Endothelial cell of umbilical vein (primary cell): ENCODE measurements around the gene XRCC2. TPM values are rescaled to one million over a fixed set of nuclear protein-coding genes. Genes with fewer than 3 reads are reported as not detected.

ENCODE experiments used
- BruUV-seq: library from RNA; stranded (reverse); fragments of 400-500 nt; replicated peaks from 2 replicates; lab custom pipeline; 2021; lab: Mats Ljungman, UMichigan
- CTCF ChIA-PET: fragments of 300-600, 350-600 bp; sonication (Branson Sonifier 250); formaldehyde crosslinking; loops from one replicate; lab custom pipeline; 2021; ENCODE audit warnings: antibody characterized with exemption, inconsistent platforms; lab: Charles Lee
- POLR2A ChIA-PET: fragments of 300-600, 350-600 bp; sonication (Branson Sonifier 250); formaldehyde crosslinking; loops from one replicate; lab custom pipeline; 2021; ENCODE audit warnings: antibody characterized with exemption, inconsistent platforms; lab: Charles Lee
- DNase-seq: peaks from one replicate; pipeline ENCODE4 v3.0.0-alpha.2; 2011; ENCODE audit warnings: low read depth, low spot score
- FAIRE-seq: peaks from 2 replicates; lab custom pipeline; 2011; peaks lifted over from hg19 to GRCh38; lab: Jason Lieb, UNC
- H2AFZ ChIP-seq: 2 replicates; pipeline ENCODE4 v1.6.0; 2012; ENCODE audit warnings: low read depth, low read length, control low read depth, inconsistent platforms
- H3K27ac ChIP-seq: 2 replicates; pipeline ENCODE4 v1.5.1; 2011; ENCODE audit warnings: low read depth, mild to moderate bottlenecking, control low read depth, low read length, moderate library complexity; ENCODE audit not compliant: insufficient read depth
- H3K27me3 ChIP-seq, 2 experiments: 2 replicates each; pipeline versions ENCODE4 v1.6.0 to v1.6.1; 2011; ENCODE audit warnings: low read length in 2 of 2, mixed read lengths in 1 of 2; ENCODE audit not compliant: control insufficient read depth in 2 of 2, insufficient read depth in 2 of 2
- H3K36me3 ChIP-seq, 2 experiments: 2 replicates in 1 of 2; 3 replicates in 1 of 2; pipeline ENCODE4 v1.5.1; 2011; ENCODE audit warnings: low read length in 2 of 2, mild to moderate bottlenecking in 1 of 2, moderate library complexity in 1 of 2; ENCODE audit not compliant: control insufficient read depth in 2 of 2, insufficient read depth in 2 of 2; ENCODE audit errors: extremely low read depth in 1 of 2
- H3K4me1 ChIP-seq: 3 replicates; pipeline ENCODE4 v1.5.1; 2011; ENCODE audit warnings: mild to moderate bottlenecking, low read length; ENCODE audit not compliant: control insufficient read depth, insufficient read depth; ENCODE audit errors: extremely low read depth
- H3K4me2 ChIP-seq: 2 replicates; pipeline ENCODE4 v1.6.1; 2011; ENCODE audit warnings: low read length, control low read depth, mixed read lengths; ENCODE audit not compliant: insufficient read depth
- H3K4me3 ChIP-seq, 3 experiments: fragments of 200-600 bp in 1 of 3; sonication (generic), shearing (Covaris generic) in 1 of 3; replicated peaks in 1 of 3; 2 replicates each; pipeline ENCODE4 v1.5.1; 2011 to 2016; ENCODE audit warnings: control low read depth in 3 of 3, low read length in 3 of 3, mild to moderate bottlenecking in 2 of 3, inconsistent platforms in 1 of 3, low read depth in 1 of 3, moderate library complexity in 1 of 3; ENCODE audit not compliant: insufficient read depth in 1 of 3
- H3K79me2 ChIP-seq: 2 replicates; pipeline ENCODE4 v1.6.0; 2012; ENCODE audit warnings: low read length, inconsistent platforms; ENCODE audit not compliant: control insufficient read depth, insufficient read depth
- H3K9ac ChIP-seq: replicated peaks from 2 replicates; pipeline ENCODE3; 2011; ENCODE audit warnings: low read length, control low read depth; ENCODE audit not compliant: insufficient read depth; ENCODE audit errors: extremely low read depth
- H3K9me1 ChIP-seq: replicated peaks from 3 replicates; pipeline ENCODE4 v1.6.0; 2011; ENCODE audit warnings: mild to moderate bottlenecking, low read length; ENCODE audit not compliant: control insufficient read depth, insufficient read depth; ENCODE audit errors: extremely low read depth
- H3K9me3 ChIP-seq: replicated peaks from 2 replicates; pipeline ENCODE4 v1.5.1; 2012; ENCODE audit warnings: low read length, inconsistent platforms; ENCODE audit not compliant: control insufficient read depth, insufficient read depth
- H4K20me1 ChIP-seq: replicated peaks from 2 replicates; pipeline ENCODE3; 2011; ENCODE audit warnings: mild to moderate bottlenecking, low read length; ENCODE audit not compliant: control insufficient read depth, insufficient read depth; ENCODE audit errors: extremely low read depth
- CTCF ChIP-seq, 2 donors: IDR thresholded peaks; 1 replicate in 1 of 2; 2 replicates in 1 of 2; pipeline ENCODE4 v1.5.1; 2011; ENCODE audit warnings: low read length in 2 of 2, mild to moderate bottlenecking in 2 of 2, moderate library complexity in 2 of 2, control low read depth in 1 of 2, inconsistent platforms in 1 of 2, low read depth in 1 of 2; ENCODE audit not compliant: insufficient read depth in 1 of 2; ENCODE audit errors: extremely low read depth in 1 of 2
- EZH2 ChIP-seq: IDR thresholded peaks from 2 replicates; pipeline ENCODE4 v1.6.1; 2012; ENCODE audit warnings: borderline replicate concordance, low read depth, mild to moderate bottlenecking, moderate library complexity, low read length, inconsistent platforms; ENCODE audit not compliant: severe bottlenecking
- FOS ChIP-seq: IDR thresholded peaks from 2 replicates; pipeline ENCODE4 v1.6.1; 2011; ENCODE audit warnings: mild to moderate bottlenecking, low read length, moderate library complexity, borderline replicate concordance; ENCODE audit not compliant: insufficient read depth
- GATA2 ChIP-seq: IDR thresholded peaks from 2 replicates; pipeline ENCODE4 v1.7.0; 2011; ENCODE audit warnings: low read depth, mild to moderate bottlenecking, moderate library complexity, mixed read lengths, low read length; ENCODE audit not compliant: insufficient read length, insufficient read depth
- JUN ChIP-seq: IDR thresholded peaks from 2 replicates; pipeline ENCODE4 v1.6.1; 2011; ENCODE audit warnings: borderline replicate concordance, low read depth; ENCODE audit not compliant: insufficient read length, insufficient read depth
- MAX ChIP-seq: IDR thresholded peaks from 2 replicates; pipeline ENCODE4 v1.6.1; 2011; ENCODE audit not compliant: insufficient read depth, insufficient read length
- MYC ChIP-seq: IDR thresholded peaks from one replicate; pipeline ENCODE4 v1.6.1; 2011; ENCODE audit warnings: mild to moderate bottlenecking, low read depth, low read length
- POLR2A ChIP-seq: IDR thresholded peaks from 2 replicates; pipeline ENCODE4 v1.6.1; 2012; ENCODE audit warnings: low read depth, mild to moderate bottlenecking, control low read depth, low read length
- POLR2AphosphoS5 ChIP-seq: IDR thresholded peaks from 2 replicates; pipeline ENCODE4 v1.6.1; 2012; ENCODE audit warnings: low read depth, mild to moderate bottlenecking, control low read depth, low read length, moderate library complexity; ENCODE audit not compliant: insufficient read depth
- dilution Hi-C: fragments of 300-500 bp; cut with MboI; formaldehyde crosslinking; loops from one replicate; pipeline ENCODE4 v1.15.0; 2019; ENCODE audit warnings: low sequenced_read_pairs; ENCODE audit not compliant: extremely low pct_ligation_motif_present
- intact Hi-C: fragments of 100-400 bp; cut with micrococcal nuclease; formaldehyde crosslinking; loops from one replicate; pipeline ENCODE4 v1.10.0; 2022
- polyA plus RNA-seq, 4 experiments: library from polyadenylated mRNA; depleted of rRNA in 3 of 4; stranded (reverse) in 3 of 4; unstranded in 1 of 4; fragments of >200 nt; gene quantifications; 2 replicates each; pipeline versions ENCODE4 v1.2.1 to v1.2.3, GENCODE V29; 2011 to 2012; ENCODE audit warnings: missing spikeins in 1 of 4
- total RNA-seq: library from RNA; stranded (reverse); gene quantifications from 2 replicates; pipeline ENCODE4 v1.2.3, GENCODE V29; 2021

XRCC2 gene
- total and polyA plus RNA-seq, 2 donors (not counting 3 experiments of a cell fraction or from before 2014, with no cell fraction given): 2.4 to 8.8 TPM

- POLR2A ChIA-PET: no interaction called here
- no peak for FAIRE-seq
Observed at GRCh38 chr7:152666078-152666477, 9.9 kb downstream of the XRCC2 start.

More at GRCh38 chr7:152666078-152666477, 9.9 kb downstream of the XRCC2 start:
- H3K4me1 ChIP-seq: peaks cover 13% of the 10 kb centered on the region
- no peaks in the 10 kb centered on the region for H3K36me3 ChIP-seq
- H2AFZ ChIP-seq: no peak overlapping the region
- intact Hi-C loops: no loop called here
- DNase-seq: no peak
- no peak overlapping the region for H3K4me2 ChIP-seq
- dilution Hi-C loops: no loop called here
- TF ChIP-seq GATA2: no peak
- TF ChIP-seq EZH2: no peak
- no peak for TF ChIP-seq CTCF (IDR thresholded peaks at IDR 0.05; ENCODE audit: extremely low read depth in 1 of 2, insufficient read depth in 1 of 2, low read depth in 1 of 2, low read length in 2 of 2)
- no peak for TF ChIP-seq POLR2AphosphoS5
- TF ChIP-seq JUN: no peak
- TF ChIP-seq MYC: no peak
- TF ChIP-seq MAX: no peak
- no peak for TF ChIP-seq POLR2A
- TF ChIP-seq FOS: no peak
- no peaks in the 10 kb centered on the region for H3K9me1 ChIP-seq
- no peak overlapping the region for H3K9ac ChIP-seq
- H3K9me3 ChIP-seq: no peaks in the 10 kb centered on the region
- H3K27ac ChIP-seq: no peak overlapping the region
- peaks cover 17% of the 10 kb centered on the region for H3K79me2 ChIP-seq
- CTCF ChIA-PET: no interaction called here
- H3K4me3 ChIP-seq: no peak overlapping the region
- H4K20me1 ChIP-seq: no peaks in the 10 kb centered on the region
- no TSS peak for BruUV-seq
- H3K27me3 ChIP-seq: no peaks in the 10 kb centered on the region
